IMR-90 (cell line): ENCODE measurements around the gene KRT86. TPM values are rescaled to one million over a fixed set of nuclear protein-coding genes. Genes with fewer than 3 reads are reported as not detected.

Source experiments
- ATAC-seq: fragments of 200-7000 bp; cut with Tn5 transposase; 2 replicates; pipeline ENCODE4 v1.9.1; 2020; ENCODE audit warnings: low read depth, mild to moderate bottlenecking, moderate library complexity
- BruUV-seq: library from RNA; stranded (reverse); fragments of 400-500 nt; replicated peaks from 2 replicates; lab custom pipeline; 2021; lab: Mats Ljungman, UMichigan
- CTCF ChIA-PET: fragments of 300-600 bp; formaldehyde crosslinking; extraction: SDS; loops from one replicate; lab custom pipeline; 2021; ENCODE audit warnings: antibody characterized with exemption; lab: Yijun Ruan, JAX
- POLR2A ChIA-PET: fragments of 300-600 bp; sonication (Branson Sonifier 250); formaldehyde crosslinking; loops from one replicate; lab custom pipeline; 2022; ENCODE audit warnings: antibody characterized with exemption; ENCODE audit not compliant: unreplicated experiment; lab: Charles Lee
- DNase-seq: peaks from one replicate; pipeline ENCODE4 v3.0.0; 2013
- H2AFZ ChIP-seq: replicated peaks from 2 replicates; pipeline ENCODE3; 2013; ENCODE audit warnings: low read length, mild to moderate bottlenecking; ENCODE audit not compliant: poor library complexity
- H2AK5ac ChIP-seq: 2 replicates; pipeline ENCODE4 v1.6.1; 2013; ENCODE audit warnings: low read depth, low read length, inconsistent platforms
- H2AK9ac ChIP-seq: replicated peaks from 2 replicates; pipeline ENCODE3; 2013; ENCODE audit warnings: mild to moderate bottlenecking, low read depth, low read length, moderate library complexity; ENCODE audit not compliant: poor library complexity
- H2BK120ac ChIP-seq: 2 replicates; pipeline ENCODE4 v1.6.1; 2013; ENCODE audit warnings: low read depth, low read length, inconsistent platforms
- H2BK15ac ChIP-seq: 3 replicates; pipeline ENCODE4 v1.6.1; 2013; ENCODE audit warnings: low read depth, low read length, inconsistent platforms
- H2BK20ac ChIP-seq: 2 replicates; pipeline ENCODE4 v1.6.1; 2013; ENCODE audit warnings: low read depth, mild to moderate bottlenecking, inconsistent platforms, low read length, moderate library complexity
- H2BK5ac ChIP-seq: 2 replicates; pipeline ENCODE4 v1.6.1; 2013; ENCODE audit warnings: mild to moderate bottlenecking, low read depth, low read length, inconsistent platforms; ENCODE audit not compliant: poor library complexity, severe bottlenecking
- H3K14ac ChIP-seq: replicated peaks from 2 replicates; pipeline ENCODE4 v1.6.1; 2013; ENCODE audit warnings: low read depth, low read length, inconsistent platforms
- H3K18ac ChIP-seq: 2 replicates; pipeline ENCODE4 v1.6.1; 2013; ENCODE audit warnings: low read depth, low read length, control low read depth
- H3K23ac ChIP-seq: 2 replicates; pipeline ENCODE4 v1.6.1; 2013; ENCODE audit warnings: low read depth, low read length, inconsistent platforms
- H3K27ac ChIP-seq: 2 replicates; pipeline ENCODE4 v1.5.1; 2013; ENCODE audit warnings: mild to moderate bottlenecking, control low read depth, low read length; ENCODE audit not compliant: insufficient read depth
- H3K27me3 ChIP-seq: 2 replicates; pipeline ENCODE4 v1.6.1; 2013; ENCODE audit warnings: low read length; ENCODE audit not compliant: control insufficient read depth, insufficient read depth
- H3K36me3 ChIP-seq: 2 replicates; pipeline ENCODE4 v1.6.1; 2013; ENCODE audit warnings: low read length, mixed read lengths; ENCODE audit not compliant: control insufficient read depth, insufficient read depth
- H3K4ac ChIP-seq: 2 replicates; pipeline ENCODE4 v1.6.1; 2013; ENCODE audit warnings: low read depth, low read length, inconsistent platforms
- H3K4me1 ChIP-seq: 2 replicates; pipeline ENCODE4 v1.6.1; 2013; ENCODE audit warnings: low read length, mixed read lengths; ENCODE audit not compliant: control insufficient read depth, insufficient read depth
- H3K4me2 ChIP-seq: 2 replicates; pipeline ENCODE4 v1.6.1; 2013; ENCODE audit warnings: low read depth, mild to moderate bottlenecking, control low read depth, low read length, moderate library complexity
- H3K4me3 ChIP-seq: 2 replicates; pipeline ENCODE4 v1.5.1; 2013; ENCODE audit warnings: low read depth, mild to moderate bottlenecking, control low read depth, low read length, moderate library complexity; ENCODE audit not compliant: insufficient read depth
- H3K56ac ChIP-seq: 2 replicates; pipeline ENCODE4 v1.6.1; 2013; ENCODE audit warnings: low read length, inconsistent platforms; ENCODE audit not compliant: insufficient read depth; ENCODE audit errors: extremely low read depth
- H3K79me1 ChIP-seq, 2 experiments: 2 replicates each; pipeline ENCODE4 v1.6.1; 2013; ENCODE audit warnings: low read length in 2 of 2, inconsistent platforms in 1 of 2, low read depth in 1 of 2
- H3K9ac ChIP-seq: 2 replicates; pipeline ENCODE4 v1.6.1; 2013; ENCODE audit warnings: low read depth, low read length, control low read depth
- H3K9me1 ChIP-seq: 2 replicates; pipeline ENCODE4 v1.6.1; 2013; ENCODE audit warnings: low read length, inconsistent platforms; ENCODE audit not compliant: insufficient read depth
- H3K9me3 ChIP-seq: 2 replicates; pipeline ENCODE4 v1.6.1; 2013; ENCODE audit warnings: low read length; ENCODE audit not compliant: control insufficient read depth, insufficient read depth
- H4K20me1 ChIP-seq: 2 replicates; pipeline ENCODE4 v1.6.1; 2013; ENCODE audit warnings: low read length, inconsistent platforms; ENCODE audit not compliant: insufficient read depth
- H4K5ac ChIP-seq: 2 replicates; pipeline ENCODE4 v1.6.1; 2013; ENCODE audit warnings: mild to moderate bottlenecking, low read depth, low read length, control low read depth
- H4K8ac ChIP-seq, 2 experiments: 2 replicates each; pipeline ENCODE4 v1.6.1; 2013; ENCODE audit warnings: low read depth in 2 of 2, low read length in 2 of 2, control low read depth in 1 of 2, inconsistent platforms in 1 of 2
- H4K91ac ChIP-seq: 2 replicates; pipeline ENCODE4 v1.6.1; 2013; ENCODE audit warnings: low read depth, low read length, inconsistent platforms; ENCODE audit not compliant: insufficient read depth
- CEBPB ChIP-seq: IDR thresholded peaks from 2 replicates; pipeline ENCODE4 v1.6.1; 2012; ENCODE audit warnings: low read depth, low read length, improper control_type of control experiment
- CTCF ChIP-seq: conservative IDR thresholded peaks from 2 replicates; pipeline ENCODE4 v1.5.1; 2012; ENCODE audit warnings: mild to moderate bottlenecking, low read depth, low read length, improper control_type of control experiment
- MAZ ChIP-seq: IDR thresholded peaks from 2 replicates; pipeline ENCODE4 v1.6.1; 2012; ENCODE audit warnings: low read depth, mild to moderate bottlenecking, low read length, improper control_type of control experiment, moderate library complexity, borderline replicate concordance
- RFX5 ChIP-seq: IDR thresholded peaks from 2 replicates; pipeline ENCODE4 v1.8.0; 2012; ENCODE audit warnings: low read depth, mild to moderate bottlenecking, low read length, moderate library complexity
- WGBS, 2 experiments: methylation state at CpG; one replicate each; pipeline versions ENCODE4 v1.1.5 to v1.1.7; 2013; ENCODE audit warnings: missing lambda C conversion rate in 2 of 2; ENCODE audit not compliant: insufficient read length in 1 of 2; ENCODE audit errors: extremely low coverage in 2 of 2; 5-methylcytosine and 5-hydroxymethylcytosine counted together
- dilution Hi-C: fragments of 300-500 bp; cut with HindIII; formaldehyde crosslinking; loops from one replicate; pipeline ENCODE4 v1.14.3; 2018; ENCODE audit warnings: low sequenced_read_pairs; ENCODE audit not compliant: unreplicated experiment
- in situ Hi-C: fragments of 300-500 bp; cut with MboI; formaldehyde crosslinking; loops from 3 replicates; pipeline ENCODE4 v1.14.3; 2019; ENCODE audit warnings: low sequenced_read_pairs, inconsistent platforms, mixed read lengths
- intact Hi-C: fragments of 100-400 bp; cut with micrococcal nuclease; formaldehyde crosslinking; loops from 2 replicates; pipeline ENCODE4 v1.10.0; 2022
- polyA plus RNA-seq, 3 experiments: library from polyadenylated mRNA; depleted of rRNA; stranded (reverse); fragments of >200 nt; gene quantifications; 2 replicates each; pipeline ENCODE4 v1.2.3, GENCODE V29; 2012; ENCODE audit warnings: low replicate concordance in 1 of 3
- total RNA-seq: library from RNA; depleted of rRNA; stranded (reverse); fragments of >200 nt; gene quantifications from 2 replicates; pipeline ENCODE4 v1.2.3, GENCODE V29; 2012

The KRT86 gene
- total and polyA plus RNA-seq, 2 of the 4 experiments (the other 2 are of a cell fraction): not detected

GRCh38 chr12:52346593-52346992, 72.1 kb downstream of the KRT86 start:
- Histone ChIP-seq H2AFZ (no peak overlapping the region), H3K9me3 (peaks cover 6% of the 10 kb centered on the region), H3K14ac (no peak overlapping the region), H4K20me1 (no peaks in the 10 kb centered on the region), H4K8ac (no peak overlapping the region), H3K56ac (no peak overlapping the region), H3K9me1 (no peaks in the 10 kb centered on the region), H3K4ac (no peak overlapping the region), H3K18ac (no peak overlapping the region), H3K23ac (no peak overlapping the region), H2AK5ac (no peak overlapping the region), H3K27me3 (peaks cover 61% of the 10 kb centered on the region), H3K4me2 (no peak overlapping the region), H2BK20ac (no peak overlapping the region), H3K4me3 (no peak overlapping the region), H3K4me1 (no peaks in the 10 kb centered on the region), H2BK15ac (no peak overlapping the region), H2BK5ac (no peak overlapping the region), H3K27ac (no peak overlapping the region), H3K36me3 (no peaks in the 10 kb centered on the region), H2BK120ac (no peak overlapping the region), H4K5ac (no peak overlapping the region), H2AK9ac (no peak overlapping the region), H4K91ac (no peak overlapping the region), H3K9ac (no peak overlapping the region), H3K79me1 (no peaks in the 10 kb centered on the region)
- dilution Hi-C loops (no loop called here), intact Hi-C loops (no loop called here), in situ Hi-C loops (no loop called here)
- POLR2A ChIA-PET: no interaction called here
- no TSS peak for BruUV-seq
- DNase-seq (no peak), ATAC-seq (no peak)
- TF ChIP-seq CTCF (no peak), MAZ (no peak), CEBPB (no peak), RFX5 (no peak)
- WGBS, 2 experiments: no CpG with 5 or more reads among the region's 4 CpGs
- CTCF ChIA-PET: no interaction called here
